Activated CD8-positive, alpha-beta memory T cell treated with anti-CD3 and anti-CD28 coated beads, Interleukin-2, amount 50 U/mL, for 4 hours (primary cell): ENCODE measurements around the gene TMEM247.
"Not testable (repeated sequence)": the region's sequence is repeated elsewhere in the genome, so short reads cannot be mapped to it uniquely, and the experiment has no call there.

Experiments
- DNase-seq: peaks from one replicate; pipeline ENCODE4 v3.0.0-alpha.2; 2020

TMEM247 gene

DNA sequence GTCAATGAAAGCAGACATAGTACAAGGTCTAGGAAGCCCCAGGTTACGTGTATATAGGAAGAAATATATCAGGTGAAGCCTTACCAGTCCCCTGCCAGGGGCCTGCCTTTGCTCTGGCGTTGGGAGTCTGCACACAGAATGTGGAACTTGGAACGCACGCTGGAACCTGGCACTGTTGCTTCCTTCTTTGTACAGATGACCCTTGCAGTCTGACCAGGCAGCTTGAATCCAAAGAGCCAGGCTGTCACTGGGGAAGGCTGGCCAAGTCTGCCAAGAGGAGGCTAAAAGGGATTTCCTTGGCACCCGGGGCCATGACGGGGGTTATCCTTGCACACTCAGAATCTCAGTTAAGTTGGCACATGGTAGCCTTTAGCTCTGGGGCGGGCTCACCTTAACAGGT lies 39.5 kb downstream of the TMEM247 start:
- no peak for DNase-seq

DNA sequence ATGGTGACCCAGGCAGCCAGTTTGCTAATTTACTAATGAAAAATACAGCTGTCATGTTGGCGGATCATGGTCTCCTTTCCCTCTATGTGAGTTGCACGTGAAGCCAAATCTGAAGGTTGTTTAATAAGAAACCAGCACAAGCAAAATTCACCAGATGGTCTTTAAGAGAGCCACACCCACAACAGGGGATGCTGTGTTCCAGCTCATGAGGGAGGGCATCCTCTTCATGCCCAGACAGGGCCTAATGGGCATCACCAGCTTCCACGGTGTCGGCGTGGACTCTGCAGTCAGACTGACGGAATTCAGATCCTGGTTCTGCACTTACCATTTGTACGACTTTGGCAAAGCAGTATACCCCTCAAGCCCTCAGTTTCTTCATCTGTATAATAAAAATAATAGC lies 39.9 kb downstream of the TMEM247 start:
- no peak for DNase-seq

DNA sequence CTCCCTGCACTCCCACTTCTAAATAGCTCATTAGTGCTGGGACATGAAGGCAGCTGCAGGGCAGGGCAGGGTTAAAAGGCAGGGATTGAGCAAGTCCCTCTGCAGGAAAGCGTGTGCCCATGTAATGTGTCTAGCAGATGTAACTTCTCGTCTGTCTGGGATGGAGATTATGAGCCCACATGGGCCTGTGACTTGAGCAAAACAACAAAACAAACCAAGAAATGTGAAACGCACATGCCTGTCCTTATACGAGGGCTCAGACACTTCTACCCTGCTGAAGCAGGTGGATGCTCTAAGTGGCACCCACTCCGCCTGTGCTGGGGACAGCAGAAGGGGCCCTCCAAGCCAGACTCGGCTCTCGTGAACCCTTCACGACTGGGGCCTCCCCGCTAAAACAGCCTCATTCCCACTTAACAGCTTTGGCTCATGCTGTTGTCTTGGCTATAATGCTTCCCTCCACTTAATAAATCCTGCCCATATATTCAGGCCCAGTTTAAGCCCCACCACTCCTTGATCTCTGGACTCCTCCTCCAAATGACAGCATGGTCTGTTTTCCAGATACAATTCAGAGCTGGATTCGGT lies 40.9 kb downstream of the TMEM247 start:
- DNase-seq = no peak

DNA sequence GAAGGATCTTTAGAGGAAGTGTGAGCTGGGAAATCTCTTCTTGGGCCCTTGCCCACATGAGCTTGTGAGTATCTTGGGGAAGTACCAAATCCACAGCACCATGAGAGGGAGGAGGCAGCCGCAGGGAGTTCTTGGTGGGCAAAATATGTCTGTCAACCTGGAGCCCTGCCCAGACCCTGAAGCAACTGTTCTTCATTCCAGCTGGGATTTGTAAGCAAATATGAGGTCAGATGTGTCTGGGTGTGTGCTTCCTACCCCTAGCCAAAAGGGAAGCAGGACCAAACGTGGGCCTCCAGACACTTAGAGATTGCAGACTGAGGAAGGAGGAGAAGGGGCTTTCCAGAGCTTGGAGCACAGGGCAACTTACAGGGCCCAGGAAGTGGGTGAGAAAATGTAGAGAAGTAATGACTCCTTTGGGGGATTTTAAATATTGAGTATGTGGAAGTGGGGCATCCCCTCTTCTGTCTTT lies 41.9 kb downstream of the TMEM247 start:
- no peak for DNase-seq

DNA sequence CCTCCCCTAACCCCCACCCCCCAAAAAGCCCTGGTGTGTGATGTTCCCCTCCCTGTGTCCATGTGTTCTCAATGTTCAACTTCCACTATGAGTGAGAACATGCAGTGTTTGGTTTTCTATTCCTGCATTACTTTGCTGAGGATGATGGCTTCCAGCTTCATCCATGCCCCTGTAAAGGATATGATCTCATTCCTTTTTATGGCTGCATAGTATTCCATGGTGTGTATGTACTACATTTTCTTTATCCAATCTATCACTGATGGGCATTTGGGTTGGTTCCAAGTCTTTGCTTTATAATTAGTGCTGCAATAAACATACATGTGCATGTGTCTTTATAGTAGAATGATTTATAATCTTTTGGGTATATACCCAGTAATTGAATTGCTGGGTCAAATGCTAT lies 43.0 kb downstream of the TMEM247 start:
- not testable (repeated sequence) for DNase-seq

DNA sequence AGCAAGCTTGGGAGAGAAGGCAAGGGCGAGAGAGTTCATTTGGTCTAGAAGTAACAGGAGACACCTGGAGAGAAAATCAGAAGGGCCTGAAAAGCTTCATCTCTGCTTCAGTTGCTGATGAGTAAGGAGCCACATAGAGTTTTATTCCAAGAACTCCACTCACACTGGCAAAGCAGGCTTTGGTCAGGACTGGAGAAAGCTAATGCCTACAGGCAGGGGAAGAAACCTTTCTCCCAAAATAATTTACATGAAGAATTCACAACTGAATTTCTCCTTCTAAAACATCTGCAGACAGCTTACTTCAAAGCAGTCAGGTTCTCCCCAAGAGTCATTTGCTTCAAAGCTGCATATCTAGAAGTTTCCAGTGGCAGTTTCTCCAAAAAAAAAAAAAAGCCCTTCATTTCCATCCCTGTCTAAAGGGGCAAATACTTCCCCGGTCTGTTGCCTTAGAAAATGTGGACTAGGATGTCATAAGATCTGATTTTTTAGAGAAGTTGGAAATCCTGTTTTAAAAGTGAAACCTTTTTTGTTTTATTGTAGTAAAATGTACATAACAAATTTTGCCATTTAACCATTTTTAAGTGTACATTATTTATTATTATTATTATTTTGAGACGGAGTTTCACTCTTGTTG lies 46.3 kb downstream of the TMEM247 start:
- no peak for DNase-seq

DNA sequence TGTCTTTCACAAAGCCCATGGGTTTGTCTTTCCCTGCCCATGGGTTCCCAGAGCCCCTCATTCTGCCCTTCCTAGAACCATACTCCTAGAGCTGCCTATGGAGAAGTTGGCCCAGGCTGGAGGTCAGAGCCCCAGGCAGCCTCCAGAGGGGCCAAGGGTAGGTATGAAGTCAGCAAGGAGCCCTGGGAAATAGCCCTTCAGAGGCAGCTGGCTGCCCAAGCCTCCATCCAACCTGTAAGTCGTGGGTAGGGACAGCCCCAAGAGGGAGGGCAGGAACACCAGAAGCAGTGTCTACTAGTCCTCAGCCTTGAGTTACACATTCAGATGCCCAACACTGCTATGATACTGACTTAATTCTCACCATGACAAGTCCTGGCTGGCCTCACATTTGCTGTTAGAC lies 49.5 kb downstream of the TMEM247 start:
- no peak for DNase-seq

DNA sequence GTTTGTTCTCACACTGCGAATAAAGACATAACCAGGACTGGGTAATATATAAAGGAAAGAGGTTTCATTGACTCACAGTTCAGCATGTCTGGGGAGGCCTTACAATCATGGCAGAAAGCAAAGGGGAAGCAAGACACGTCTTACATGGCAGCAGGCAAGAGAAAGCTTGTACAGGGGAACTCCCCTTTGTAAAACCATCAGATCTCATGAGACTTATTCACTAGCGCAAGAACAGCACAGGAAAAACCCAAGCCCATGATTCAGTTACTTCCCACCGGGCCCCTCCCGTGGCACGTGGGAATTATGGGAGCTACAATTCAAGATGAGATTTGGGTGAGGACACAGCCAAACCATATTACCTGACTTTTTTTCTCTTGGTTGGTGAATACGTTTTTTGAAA lies 51.3 kb downstream of the TMEM247 start:
- DNase-seq = no peak

DNA sequence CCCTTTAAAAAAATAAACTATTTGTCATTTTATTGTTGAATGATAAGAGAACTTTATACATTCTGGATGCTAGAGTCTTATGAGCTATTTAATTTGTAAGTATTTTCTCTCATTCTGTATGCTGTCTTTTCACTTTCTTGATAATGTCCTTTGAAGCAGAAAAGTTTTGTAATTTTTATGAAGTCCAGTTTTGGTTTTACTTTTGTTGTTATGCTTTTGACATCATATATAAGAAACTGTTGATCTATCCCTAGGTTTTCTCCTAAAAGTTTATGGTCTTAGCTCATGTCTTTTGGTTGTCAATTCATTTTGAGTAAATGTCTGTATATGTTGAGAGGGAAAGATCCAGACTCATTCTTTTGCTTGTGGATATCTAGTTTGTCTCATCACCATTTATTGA lies 52.5 kb downstream of the TMEM247 start:
- DNase-seq = no peak
